Stimulated activated CD8-positive, alpha-beta memory T cell treated with anti-CD3 and anti-CD28 coated beads, Interleukin-4, amount 100 ng/mL, for 1 hour (primary cell): ENCODE results near the gene CAMTA1.

Source experiments
- DNase-seq, 2 donors: peaks; one replicate each; pipeline ENCODE4 v3.0.0-alpha.2; 2020; ENCODE audit warnings: low read depth in 2 of 2, low spot score in 1 of 2

Gene CAMTA1

DNA sequence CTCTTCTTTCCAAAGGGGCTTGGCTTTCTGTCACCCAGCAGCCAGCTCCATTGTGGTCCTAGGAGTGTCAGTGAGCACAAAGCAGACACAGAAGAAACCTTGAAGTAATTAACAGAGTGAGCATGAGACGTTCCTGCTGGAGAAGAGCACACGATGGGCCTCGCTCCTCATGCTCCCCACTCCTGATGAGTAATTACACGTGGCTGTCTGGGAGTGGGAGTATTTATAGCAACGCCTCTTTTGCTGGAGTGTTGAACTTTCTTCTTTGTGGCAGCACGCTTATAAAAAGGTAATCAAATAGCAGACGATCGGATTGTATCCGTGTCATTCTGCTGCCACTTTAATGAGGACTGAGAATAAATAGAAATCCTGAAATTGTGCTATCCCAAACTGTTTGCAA is 185.8 kb downstream of the CAMTA1 start:
- no peak for DNase-seq

DNA sequence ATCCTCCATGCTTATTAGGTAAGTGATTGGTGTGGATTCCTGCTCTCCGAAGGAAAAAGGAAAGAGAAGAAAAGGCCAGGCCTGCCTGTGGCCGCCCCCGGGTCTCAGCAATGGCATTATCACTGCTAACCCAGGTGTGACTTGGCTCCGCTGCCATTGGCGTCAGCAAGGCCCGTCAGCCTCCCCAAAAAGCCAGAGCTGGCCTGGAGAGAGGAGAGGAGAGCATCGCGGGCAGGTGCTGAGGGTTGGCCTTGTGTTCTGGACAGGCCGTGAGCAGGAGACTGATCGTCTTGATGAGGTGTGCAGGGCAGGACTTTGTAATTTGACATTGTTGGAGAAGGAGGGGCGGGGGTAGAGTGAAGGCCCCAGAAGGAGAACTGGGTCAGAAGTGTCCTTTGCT is 186.4 kb downstream of the CAMTA1 start:
- no peak for DNase-seq

DNA sequence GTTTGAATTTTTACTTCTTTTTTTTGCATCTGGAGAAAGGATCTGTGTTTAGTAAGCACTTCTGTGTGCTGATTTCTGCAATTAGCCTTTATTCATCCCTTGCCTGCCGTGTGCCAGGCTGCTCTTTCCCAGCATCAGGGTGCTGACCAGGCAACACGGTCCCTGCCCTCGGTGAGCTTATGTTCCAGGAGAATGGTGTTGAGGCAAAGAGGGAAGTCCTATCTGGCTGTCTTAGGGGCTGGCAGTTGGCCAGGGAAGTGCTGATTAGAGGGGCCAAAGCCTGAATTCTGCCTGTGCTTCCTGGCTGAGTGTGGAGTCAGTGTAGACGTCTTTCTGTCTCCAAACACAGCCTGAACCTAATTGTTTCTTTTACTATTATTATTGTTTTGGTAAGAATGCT is 187.1 kb downstream of the CAMTA1 start:
- DNase-seq: no peak

DNA sequence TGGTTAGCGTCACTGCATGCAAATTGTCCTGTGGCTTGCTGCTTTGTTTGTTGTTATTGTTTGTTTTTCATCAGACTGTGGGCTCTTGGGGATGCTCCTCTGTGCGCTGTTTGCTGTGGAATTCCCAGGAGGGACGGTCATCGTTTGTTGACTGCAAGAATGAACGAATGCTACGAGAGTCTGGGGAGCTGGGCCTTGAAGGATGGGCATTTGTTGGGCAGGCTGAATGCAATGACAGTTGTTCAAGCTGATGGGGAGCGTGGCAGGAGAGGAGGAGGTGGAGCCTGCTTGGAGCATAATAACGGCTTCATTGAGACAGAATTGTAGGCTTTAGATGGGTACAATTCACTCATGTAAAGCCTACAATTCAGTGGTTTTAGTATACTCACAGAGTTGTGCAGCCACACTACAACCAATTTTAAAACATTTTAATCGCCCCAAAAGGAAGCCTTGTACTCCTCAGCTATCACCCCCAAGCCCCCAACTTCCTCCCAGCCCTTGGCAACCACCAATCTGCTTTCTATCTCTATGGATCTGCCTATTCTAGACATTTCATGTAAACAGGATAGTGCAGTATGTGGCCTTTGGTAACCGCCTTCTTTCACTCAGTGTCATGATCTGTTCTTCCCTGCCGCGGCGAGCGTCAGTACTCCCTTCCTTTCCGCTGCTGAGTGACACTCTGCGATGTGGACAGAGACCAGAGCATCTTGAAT is 190.2 kb downstream of the CAMTA1 start:
- no peak for DNase-seq

DNA sequence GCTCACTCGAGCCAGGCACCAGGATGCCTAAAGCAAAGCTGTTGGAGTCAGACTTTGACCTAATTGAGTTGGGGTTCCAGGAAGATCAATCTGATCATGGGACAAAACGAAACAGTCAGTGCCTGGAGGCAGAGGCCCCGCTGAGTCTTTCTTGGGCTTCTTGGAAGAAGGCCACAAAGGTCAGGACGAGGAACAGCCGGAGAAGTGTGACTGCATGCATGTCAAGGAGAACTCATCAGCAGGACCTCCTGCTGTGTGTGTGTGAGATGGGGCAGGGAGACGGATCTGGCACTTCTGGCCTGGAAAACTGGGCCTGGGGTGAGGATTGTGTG is 190.8 kb downstream of the CAMTA1 start:
- DNase-seq: no peak

DNA sequence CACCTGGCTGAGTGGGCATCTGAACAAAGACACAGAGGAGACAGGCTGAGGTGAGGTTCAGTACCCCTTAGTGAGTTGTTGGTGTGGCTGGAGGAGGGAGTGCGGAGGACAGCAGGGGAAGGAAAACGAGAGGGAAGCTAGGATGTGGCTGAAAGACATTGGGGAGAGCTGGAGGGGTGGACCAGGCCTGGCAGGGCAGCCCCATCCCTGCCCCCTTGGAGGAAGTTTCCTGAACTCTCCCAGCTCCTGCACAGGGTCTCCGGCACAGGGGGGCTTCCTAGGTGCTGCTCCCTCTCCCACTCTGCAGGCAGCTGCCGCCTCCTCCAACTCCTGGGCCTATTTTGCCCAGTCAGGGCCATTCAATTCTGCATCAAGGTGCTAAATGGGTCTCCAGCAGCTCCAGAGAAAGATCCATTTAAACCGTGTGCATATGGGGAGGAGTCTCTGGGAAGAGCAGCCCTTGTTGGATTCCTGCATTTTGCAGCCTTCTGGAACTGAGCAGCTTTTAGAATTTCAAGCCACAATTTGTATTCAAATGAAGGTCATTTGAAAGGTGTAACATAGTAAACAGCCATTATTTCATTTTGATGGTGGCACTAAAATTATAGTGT is 193.9 kb downstream of the CAMTA1 start:
- no peak for DNase-seq

DNA sequence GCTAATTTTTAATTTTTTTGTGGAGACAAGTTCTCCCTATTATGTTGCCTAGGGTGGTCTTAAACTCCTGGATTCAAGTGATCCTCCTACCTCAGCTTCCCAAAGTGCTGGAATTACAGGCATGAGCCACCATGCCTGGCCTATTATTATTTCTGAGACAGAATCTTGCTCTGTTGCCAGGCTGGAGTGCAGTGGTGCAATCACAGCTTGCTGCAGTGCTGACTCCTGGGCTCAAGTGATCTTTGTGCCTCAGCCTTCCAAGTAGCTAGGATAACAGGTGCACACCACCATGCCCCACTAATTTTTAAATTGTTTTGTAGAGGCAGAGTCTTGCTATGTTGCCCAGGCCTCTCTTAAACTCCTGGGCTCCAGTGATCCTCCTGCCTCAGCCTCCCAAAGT is 196.3 kb downstream of the CAMTA1 start:
- no peak for DNase-seq

DNA sequence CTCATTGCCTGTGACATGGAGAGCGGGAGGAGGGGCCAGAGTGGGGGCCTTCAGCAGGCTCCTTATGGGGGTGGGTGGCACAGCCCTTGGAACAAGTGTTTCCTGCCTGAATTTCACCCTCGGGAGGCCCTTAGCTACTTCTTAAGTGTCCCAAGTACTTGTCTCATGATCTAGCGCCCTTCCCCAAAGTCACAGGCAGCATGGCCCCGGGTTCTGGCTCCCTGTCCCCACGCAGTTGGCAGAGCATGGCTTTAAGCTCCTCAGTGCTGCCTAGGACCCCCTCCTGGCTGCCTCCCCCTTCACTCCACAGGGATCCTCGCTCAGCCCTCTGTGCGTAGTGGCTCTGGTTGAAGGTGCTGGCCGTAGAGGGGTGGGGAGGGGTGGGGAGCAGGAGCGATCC is 197.2 kb downstream of the CAMTA1 start:
- no peak for DNase-seq

DNA sequence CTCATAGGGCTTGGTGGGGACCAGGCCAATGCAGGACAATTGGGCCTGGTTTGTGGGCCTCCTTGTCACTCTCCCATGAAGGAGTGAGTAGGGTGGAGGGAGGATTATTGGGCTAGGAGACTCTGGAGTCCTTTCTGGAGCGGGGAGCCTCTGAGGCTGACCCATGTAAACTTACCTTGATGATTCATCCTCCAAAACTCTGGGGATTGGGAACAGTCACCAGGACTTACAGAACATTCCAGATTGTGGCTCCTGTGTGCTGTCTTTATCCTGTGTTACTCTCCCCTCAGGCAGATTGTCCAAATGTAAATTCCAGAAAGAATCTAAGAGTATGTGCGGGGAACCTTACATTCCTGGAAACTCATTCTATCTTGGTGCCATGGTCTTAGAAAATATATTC is 197.6 kb downstream of the CAMTA1 start:
- DNase-seq: no peak

DNA sequence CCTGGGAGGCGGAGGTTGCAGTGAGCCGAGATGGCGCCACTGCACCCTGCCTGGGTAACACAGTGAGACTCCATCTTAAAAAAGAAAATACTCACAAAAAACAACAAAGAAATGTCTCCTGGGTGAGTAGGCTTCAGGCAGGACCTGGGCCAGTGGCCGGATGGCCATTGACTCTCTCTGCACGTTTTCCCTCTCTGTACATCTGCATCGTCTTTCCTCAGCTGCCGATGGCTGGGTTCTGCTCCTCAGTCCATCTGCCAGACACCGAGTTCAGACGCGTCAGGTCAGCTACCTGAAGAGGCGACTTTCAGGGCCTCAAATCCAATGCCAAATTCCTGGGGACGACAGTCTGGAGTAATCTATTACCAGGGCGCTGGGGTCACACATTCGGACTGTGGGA is 199.3 kb downstream of the CAMTA1 start:
- DNase-seq: no peak

DNA sequence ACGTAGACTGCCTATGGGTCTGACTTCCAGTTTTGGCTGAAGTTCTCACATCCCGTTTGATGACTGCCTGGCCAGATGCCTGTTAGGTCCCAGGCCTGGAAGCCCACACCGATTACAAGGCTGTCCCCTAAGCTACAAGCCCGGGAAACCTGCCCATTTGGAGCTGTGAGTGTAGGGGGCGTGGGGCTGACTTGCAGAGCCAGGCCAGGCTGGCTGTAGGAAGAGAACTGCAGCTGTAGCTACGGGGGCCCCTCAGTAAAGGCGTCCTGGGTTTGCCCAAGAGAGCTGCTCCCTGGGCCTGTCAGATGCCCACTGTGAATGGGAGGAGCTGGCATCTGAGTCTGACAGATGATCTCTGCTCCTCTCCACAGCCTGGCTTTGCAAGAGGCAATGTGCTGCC is 199.7 kb downstream of the CAMTA1 start:
- DNase-seq: no peak

DNA sequence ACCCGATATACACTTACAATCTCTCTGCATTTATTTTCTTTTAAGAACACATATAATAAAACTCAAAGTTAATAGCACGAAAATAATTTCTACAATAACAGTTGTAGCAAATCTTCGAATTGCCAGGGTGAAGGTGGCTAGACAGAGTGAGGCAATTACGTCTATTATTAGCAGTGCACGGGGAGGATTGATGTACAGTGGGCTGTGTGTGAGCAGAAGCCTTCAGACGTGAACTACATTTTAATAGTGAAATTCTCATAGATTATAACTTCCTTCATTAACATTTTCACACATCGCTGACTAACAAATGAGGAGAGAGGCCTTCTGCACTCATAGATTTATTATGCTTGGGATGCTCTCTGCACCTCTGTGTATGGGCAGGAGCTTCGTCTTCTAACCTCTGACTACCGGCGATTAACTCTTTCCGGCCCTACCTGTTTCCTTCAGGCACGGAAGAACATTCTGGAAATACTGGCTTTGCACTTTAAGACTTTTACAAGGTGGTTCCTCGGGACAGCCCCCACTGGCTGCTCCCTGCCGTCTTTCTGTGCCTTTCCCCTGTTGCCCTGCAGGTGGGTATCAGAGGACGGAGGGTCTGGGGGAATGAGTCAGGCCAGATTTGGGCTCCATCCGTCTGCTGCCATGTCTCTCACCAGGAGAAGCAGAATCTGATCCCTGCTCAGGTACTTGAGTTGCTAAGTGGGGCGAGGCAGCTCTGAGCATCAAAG is 200.5 kb downstream of the CAMTA1 start:
- DNase-seq: no peak

DNA sequence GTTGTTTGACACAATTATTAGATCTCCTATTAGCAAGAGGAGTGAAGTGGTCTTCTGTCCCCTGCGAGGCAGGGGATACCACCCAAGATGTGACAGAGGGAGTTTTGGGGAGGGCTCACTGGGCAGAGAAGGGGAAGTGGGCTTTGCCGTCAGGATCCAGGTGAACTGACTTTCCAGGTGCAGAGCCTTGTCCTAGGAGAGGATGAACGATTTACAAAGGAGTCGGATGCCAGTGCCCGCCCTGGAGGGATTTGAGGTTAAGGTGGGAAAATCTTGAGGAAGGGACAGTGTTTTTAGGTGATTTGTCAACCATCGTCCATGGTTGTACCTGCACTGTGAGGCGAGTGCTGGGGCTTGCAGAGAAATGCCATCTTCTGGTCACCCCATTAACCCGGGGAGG is 201.0 kb downstream of the CAMTA1 start:
- no peak for DNase-seq

DNA sequence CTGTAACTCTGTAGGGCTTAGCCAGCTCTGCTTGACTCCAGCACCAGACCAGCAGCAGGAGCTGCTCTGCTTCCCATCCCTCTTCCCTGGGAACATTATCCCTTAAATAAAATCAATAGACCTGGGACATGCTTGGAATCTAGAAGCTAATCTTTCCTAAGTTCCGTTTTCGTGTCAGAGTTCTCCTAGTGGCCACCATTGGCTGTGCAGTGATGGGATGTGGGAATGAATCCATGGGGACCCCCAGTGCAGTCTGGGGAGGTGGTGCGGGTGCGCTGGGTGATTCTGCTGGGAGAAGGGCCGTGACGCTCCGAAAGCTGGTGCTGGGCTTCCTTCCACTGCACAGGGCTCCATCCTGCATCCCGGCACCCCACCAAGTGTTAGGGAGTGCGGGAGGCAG is 202.7 kb downstream of the CAMTA1 start:
- no peak for DNase-seq

DNA sequence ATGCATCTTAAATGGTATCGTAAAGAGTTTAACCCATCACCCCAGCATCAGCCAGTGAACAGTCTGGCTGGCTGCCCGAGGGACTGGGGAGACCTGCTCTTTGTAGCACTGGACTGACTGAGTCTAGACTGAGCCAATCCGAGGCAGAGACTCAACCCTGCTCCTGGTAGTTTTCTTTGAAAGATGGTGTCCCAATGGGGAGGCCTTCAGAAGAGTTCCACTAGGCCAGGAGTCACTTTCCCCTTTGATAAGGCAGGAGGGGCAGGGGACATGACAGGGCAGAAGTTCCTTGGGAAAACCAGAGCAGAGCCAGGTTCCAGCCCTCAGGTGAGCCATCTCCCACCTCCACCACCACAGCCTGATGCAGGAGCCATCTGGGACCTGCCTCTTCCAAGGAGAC is 203.5 kb downstream of the CAMTA1 start:
- no peak for DNase-seq

DNA sequence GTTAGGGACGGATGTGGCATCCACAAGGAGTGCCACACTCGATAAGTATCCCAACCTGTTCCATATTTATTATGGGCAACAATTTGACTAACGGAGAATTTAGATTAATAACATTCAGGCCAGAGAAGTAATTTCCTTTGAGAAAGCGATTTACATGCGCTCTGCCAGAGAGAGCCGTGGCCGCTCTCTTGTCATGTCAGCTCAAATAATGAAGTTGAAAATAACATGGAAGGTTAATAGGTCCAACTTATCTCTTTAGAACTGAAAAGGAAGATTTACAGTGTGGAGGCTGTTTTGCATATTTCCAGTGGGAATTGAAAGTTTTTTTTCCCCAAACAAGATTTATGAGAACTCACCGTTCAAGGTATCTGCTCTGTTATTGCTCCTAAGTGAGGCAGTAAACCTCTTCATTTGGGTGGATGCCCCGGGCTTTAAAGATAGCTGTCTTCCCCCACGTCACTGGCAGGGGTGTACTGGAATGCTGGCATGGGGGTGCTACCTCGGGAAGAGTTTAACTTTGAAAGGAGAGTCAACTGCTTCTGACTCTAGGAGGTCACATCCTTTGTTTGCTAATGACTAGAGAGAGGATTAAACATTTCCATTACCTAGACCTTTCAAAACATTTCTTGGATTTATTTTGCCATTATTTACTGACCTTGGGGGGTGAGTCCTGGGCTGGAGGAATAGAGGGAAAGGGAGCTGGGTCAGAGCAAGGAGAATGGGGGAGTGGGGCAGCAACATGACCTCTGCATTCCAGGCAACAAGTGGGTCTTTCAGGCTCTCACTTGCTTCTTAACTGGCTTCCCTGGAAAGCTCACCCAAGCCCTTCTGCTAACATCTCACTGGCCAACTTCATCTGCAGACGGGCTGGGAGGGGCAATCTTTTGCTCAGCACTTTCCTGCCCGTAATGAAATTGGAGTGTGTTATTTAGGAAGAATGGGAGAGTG is 204.2 kb downstream of the CAMTA1 start:
- DNase-seq: no peak

DNA sequence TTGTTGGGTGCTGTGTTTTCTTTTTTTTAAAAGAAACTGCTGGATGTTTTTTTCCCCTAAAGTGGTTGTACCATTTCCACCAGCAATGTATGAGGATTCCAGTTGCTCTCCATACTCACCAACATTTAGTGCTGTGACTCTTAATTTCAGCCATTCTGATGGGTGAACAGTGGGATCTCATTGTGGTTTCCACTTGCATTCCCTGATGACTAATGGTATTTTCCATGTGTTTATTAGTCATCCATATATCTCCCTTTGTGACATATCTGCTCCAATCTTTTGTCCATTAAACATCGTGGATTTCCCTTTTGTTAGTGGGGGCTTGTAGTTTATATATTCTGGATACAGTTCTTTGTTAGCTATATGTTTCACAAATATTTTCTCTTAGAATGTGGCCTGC is 206.0 kb downstream of the CAMTA1 start:
- no peak for DNase-seq

DNA sequence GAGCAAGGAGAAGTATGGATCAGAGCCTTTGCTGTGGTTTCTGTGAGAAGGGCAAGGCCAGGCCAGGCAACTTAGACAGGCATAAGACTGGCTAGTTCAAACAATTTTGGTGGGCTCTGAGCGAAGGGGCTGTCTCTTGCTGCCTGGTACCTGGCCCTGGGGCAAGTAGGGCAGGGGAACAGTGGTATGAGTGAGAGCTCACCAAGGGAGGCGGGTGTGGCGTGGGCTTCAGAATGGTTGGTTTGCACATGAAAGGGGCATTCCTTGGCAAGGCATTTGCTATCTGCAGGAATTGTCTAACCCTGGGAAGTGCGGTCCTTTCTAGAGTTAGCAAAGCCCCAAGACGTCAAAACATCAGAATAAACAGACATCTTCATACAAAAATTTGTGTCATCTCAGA is 210.5 kb downstream of the CAMTA1 start:
- DNase-seq: no peak

DNA sequence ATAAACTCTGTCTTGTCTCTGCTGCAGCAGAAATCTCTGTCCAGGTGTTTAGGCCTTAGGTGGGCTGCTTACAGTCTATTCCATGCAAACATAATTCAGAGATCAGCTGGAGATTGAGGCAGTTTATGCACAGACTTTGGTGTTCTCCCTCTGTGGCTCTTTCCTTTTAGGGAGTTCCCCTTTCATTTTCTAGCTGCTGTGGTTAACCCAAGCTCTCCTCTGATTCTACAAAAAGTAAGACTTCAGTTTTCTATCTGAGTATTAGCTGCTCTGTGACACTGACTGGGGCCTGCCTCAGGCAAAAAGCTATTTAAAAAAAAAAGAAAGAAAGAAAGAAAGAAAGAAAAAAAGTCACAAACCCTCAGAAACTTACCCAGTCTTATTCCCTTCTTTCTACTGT is 211.1 kb downstream of the CAMTA1 start:
- DNase-seq: no peak

DNA sequence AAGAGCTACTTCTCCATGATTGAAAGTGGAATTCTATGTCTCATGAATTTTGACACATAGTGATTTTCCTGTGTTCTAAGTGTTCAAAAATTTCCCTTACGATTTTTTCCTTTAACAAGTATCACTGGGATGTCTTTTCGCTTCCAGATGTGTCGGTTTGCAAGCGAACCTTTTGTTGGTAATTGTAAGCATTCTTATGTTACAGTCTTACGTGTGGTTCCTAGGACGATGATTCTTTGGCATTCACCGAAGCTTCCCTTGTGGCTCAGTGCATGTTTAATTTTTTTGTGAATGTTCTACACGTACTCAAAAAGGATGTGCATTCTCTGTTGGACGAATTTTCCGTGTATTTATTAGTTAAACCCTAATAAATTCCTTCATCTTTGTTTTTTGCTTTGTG is 211.6 kb downstream of the CAMTA1 start:
- DNase-seq: no peak

DNA sequence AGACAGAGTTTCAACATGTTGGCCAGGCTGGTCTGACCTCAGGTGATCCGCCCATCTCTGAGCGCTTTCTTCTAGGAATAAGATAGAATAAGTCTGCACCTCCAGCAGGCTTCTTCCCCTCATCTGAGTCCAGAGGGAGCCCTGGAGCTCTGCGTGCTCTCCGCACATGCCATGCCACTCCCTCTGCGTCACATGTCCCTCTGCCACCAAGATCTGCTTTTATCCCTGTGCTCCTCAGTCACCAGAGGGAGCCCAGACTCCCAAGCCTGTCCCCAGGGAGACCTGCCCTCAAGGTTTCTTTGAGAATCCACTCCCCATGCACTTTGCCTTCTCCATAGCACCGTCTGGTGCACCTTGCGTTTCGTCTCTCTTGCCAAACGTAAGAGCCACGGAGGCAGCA is 213.0 kb downstream of the CAMTA1 start:
- DNase-seq: no peak

DNA sequence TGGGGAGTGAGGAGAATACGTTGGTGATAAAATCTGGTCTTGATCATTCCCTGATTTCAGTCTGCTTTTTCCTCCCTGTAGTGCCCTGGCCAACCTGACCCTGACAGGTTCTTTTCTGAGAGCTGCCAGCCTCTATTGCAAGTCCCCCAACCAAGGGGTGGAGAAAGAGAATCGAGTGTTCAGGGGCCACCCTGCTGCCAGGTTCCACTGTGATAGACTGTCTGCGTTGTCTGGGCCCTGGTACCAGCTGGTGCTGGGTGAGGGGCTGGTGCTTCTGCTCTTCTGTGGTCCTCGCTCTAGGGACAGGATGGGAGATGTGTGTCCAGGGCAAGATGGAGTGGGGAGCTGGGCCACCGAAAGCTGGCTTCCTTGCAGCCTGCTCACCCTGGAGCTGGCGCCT is 214.6 kb downstream of the CAMTA1 start:
- DNase-seq: no peak
